ENCODE measurements around the gene TCF4. TPM values are rescaled to one million over a fixed set of nuclear protein-coding genes. Genes with fewer than 3 reads are reported as not detected.

TCF4 gene
- total RNA-seq, 1 experiment from 2014 or later = 100.0 TPM

DNA sequence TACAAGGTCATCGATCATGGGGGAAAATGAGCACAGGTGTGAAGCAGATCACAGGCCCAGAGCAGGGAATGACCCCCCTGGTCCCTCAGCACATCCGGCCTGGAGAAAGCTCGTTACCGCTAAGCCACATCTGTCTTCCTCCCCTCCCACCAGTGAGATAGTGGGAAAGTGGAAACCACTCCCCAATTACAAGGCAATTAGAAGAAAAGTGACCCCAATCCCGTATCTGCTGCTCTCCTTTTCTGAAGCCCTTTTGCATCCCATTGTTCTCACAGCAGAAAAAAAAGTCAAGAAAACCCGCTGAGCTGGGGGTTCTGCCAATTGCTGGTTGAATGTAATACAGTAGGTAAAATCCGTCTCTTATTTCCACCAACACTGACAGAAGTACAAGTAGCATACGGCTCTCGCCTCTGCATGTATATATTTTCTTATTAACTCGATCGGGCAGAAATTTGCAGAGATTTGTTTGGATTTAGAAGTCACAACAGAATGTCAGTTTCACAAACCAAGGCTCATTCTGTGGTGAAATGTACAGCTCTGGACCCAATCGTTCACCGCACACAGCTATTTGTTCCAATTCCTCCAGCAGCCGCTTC is 287.0 kb downstream of the TCF4 start:
- DNase-seq (ENCODE audit: low spot score) = no peak

DNA sequence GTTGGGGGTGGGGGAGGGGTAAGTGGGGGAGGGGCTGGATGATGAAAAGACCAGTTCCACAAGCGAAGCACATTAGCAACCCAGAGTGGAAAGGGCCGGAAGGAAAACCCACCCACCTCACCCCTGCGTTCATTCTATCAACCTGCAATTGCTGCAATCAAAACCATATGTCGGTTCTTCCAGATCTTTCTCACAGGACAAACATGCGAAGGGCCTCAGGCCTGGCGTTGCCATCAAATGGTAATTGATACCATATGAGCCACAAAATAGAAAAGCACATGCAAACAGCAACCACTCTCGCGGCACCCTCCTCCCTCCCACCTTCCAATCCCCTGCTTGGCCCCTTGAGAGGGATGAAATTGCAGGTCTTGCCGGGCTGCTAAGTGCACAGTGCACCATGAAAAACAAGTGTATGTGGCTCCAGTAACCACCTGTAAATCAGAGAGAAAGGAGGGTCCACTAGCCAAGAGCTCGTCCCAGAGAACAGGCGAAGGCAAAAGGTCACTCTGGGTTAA is 287.5 kb downstream of the TCF4 start:
- no peak for DNase-seq (ENCODE audit: low spot score)

DNA sequence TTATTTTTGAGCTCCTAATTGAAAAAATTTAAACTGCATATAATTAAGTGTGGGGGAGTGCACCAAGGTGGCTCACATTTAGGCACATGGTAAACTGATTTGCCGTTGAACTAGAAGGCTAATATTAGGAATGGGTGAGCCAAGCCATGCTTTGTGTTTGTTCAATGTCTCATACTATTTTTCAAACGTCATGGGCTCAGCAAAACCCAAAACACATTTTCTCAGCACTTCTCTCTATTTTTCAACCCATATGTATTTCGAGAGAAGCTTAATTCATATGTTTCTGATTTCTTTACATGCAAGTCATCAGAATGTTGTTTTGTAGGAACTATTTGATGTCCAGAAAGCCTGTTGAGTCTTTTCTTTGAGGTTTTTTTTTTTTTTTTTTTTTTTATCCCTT is 291.2 kb downstream of the TCF4 start:
- DNase-seq (ENCODE audit: low spot score) = no peak

DNA sequence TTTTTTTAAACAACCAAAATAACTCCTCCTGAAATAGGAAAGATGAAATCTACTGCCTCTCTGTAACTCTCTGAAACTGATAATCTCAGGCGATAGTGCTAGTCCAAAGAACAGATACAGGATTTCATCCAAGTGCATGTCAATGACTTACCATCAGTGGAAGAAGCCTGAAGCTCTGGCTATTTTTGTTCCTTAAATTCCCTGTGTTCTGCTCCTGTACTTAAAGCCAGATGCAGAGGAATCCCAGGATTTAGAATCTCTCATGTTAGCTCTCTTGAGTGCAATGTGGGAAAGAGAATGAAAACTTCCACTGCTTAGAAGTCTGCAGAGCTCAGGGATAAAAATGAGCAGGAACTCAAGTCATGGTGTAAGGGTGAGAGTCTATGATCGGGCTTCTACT is 291.9 kb downstream of the TCF4 start:
- DNase-seq (ENCODE audit: low spot score) = no peak

DNA sequence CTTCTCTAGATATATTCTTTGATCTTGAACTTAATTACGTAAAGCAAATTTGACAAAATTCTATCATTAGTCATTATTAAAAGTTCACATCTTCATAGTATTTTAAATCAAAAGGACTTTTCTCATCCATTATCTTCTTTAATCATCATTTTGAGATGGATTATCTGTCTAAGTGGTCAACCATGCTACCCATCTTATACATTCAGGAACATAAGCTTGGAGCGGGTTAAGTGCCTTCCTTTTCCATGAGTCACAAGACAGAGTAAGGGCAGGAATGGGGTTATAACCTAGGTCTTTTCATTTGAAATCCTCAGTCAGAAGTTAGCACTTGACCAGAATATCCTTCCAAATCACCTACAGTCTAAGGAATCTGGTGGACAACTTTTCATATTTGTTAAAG is 297.1 kb downstream of the TCF4 start:
- DNase-seq (ENCODE audit: low spot score) = peak; percentile 13

DNA sequence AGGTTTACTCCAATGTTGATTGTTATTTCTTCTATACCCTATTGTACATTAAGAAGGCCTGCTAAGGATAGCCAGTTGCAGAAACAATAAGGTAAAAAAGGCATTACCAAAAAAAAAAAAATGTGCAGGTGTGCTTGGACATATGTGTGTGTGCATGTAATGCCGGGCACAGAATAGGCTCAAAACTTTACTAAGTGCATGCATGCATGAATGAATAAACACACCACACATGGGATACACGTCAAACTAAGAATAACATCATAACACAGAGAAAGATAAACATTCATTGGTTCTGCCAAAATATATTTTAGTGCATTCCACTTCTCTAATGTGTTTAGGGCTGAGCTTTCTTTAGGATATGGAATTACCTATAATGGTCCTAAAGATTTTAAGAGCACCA is 298.2 kb downstream of the TCF4 start:
- no peak for DNase-seq (ENCODE audit: low spot score)

DNA sequence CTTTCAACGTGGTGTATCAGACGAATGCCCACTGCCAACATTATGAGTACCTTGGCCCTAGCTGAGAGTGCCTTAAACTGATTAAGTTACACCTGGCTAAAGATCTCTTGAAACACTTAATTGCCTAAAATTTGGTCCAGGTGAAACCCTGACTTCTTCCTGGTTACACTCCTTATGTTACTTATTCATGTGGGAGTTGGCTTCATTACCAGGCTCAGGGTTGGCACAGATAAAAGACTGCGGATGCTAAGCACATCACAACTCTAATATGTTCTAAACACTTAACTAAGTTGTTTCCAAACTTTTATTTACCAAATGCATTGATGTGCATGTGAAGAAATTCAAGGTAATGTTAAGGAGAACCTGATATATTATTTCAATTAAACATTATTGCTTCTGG is 298.9 kb downstream of the TCF4 start:
- no peak for DNase-seq (ENCODE audit: low spot score)

DNA sequence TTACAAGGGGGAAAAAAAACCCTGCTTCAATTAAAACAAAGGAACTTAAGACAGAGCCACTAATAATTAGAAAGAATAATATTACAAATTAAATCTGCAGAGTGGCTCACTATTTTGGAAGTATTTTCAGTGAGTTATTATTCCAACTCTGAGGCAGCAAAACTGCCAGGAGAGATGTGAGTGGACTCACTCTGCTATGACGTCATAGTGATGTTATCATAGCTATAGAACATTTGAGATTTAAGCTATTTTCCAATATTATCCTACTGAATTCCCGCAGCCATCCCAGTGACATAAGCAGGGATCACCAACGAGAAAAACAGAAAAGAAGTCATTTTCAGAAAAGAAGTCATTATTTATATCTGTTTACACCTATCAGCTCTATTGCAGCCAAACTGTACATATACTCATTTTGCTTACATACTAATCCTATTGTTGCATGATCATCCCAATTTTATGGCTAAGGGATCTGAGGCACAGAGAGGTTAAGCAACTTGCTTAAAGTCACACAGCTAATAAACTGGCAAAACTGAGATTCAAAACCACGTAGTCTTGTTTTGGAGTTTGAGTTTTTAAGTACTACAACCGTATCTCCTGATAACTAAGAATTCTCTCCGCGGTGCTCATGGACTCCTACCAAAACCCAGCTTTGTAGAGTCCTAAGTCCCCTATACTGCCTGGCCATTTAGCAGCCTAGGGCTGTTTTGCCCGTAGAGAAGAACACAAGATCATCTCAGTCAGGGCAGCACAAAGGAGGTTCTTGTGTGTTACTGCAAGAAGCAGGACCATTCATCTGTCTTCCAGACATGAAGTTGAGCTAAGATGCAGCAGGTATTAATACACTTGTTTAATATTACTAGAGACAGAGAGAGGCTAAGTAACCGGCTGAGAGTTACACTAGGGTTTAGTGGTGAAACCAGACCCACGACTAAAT is 299.8 kb downstream of the TCF4 start:
- no peak for DNase-seq (ENCODE audit: low spot score)

DNA sequence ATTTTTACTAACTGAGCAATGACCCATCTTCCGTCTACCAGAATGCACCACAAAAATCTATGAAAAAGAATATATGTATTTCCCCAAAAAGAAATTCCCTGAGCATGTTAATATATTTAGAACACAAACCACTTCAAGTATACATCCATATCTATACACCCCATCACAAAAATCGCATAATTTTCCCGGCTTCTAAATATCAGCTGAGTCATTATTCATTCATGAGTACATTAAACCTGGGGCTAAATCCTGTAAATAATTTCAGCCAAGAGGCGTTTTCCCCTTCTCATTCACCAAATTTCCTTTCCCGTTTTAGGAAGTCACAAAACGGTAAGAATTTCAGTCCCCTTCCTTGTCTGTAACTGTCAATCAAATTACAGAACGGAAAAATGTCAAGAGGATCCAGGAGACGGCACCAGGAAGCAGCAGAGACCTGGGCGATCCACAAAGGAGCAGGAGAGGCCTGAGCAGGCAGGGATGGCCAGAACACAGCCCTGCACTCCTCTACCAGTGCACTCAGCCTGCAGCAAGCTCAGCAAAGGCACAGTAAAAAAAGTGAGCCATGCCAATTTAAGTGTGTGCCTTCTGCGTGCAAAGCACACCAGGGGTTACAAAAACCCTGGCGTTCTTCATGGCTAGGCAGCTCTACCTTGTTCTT is 300.7 kb downstream of the TCF4 start:
- no peak for DNase-seq (ENCODE audit: low spot score)

DNA sequence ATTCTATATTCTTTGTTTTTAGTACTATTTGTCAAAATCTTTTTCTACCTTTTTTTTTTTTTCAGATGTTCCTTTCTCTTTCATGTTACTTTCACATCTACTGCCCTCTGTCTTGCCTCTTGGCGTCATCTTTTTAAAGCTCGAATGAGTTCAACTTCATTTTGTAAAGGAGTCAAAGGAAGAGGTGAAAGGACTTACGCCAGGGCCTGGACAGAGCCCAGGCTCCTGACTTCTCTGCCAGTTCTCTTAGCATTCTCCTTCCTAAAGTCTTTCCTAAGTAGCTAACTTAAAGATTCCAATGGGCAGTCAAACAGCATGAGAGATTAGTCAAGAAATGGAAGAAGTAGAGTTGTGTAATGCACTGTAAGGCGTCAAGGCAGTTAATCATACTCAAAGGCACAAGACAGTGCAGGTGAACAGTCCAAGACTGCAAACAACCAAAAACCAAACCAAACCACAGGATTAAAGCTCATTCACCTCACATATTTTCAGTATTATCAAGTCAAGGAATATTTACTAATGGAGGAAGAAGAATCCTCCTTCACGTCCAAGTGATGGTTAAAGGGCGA is 301.7 kb downstream of the TCF4 start:
- no peak for DNase-seq (ENCODE audit: low spot score)

DNA sequence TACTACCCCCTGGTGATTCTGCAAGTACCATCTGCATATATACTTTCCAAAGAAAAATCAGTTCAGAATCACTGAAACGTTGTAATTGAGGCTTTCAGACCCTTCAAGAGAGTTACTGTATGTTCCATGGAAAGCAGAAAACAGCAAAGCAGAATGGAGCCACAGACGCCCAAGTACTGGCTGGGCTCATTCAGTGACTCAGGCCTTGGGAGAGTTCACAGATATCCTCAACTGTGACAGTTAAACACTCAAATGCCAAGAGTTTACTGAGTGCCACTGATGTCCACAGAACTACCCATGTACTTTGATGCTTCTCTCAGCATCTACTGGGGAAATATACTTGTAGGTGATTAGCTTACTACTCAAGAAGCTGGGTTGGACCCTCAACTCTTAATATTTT is 303.4 kb downstream of the TCF4 start:
- DNase-seq (ENCODE audit: low spot score) = no peak

DNA sequence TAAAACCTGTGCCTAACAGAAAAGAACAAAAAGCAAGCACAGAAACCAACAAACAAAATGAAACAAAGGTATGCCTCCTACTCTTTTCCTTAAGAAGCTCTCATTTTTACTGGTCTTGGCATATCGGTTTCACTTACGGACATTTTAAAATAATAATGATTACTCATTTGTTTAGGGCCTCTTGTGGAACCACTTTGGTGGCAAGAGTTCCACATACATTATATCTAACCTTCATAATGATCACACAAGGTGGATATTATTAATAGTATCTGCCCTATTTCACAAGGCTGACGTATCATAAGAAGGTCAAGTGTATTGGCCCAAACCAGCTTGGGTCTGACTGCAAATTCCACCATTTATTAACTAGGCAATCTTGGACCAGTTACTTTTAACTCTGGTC is 304.7 kb downstream of the TCF4 start:
- no peak for DNase-seq (ENCODE audit: low spot score)

DNA sequence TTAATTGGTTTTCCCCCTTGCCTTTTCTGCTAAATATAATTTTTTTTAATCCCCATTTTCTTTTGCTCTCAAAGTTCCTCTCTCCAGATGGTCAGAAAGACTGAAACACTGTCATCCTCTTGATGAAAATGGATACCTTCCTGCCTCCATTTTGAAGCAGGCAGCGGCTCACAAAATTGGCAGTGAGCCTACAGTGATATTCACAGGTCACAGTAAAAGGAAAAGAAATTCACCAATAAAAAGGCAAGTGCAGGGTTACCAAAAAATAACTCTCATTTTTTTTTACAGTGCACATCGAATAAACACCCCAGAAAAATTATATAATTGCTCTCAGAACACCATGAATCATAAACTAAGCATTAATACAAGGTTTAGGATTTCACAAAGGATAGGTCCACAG is 307.5 kb downstream of the TCF4 start:
- no peak for DNase-seq (ENCODE audit: low spot score)

DNA sequence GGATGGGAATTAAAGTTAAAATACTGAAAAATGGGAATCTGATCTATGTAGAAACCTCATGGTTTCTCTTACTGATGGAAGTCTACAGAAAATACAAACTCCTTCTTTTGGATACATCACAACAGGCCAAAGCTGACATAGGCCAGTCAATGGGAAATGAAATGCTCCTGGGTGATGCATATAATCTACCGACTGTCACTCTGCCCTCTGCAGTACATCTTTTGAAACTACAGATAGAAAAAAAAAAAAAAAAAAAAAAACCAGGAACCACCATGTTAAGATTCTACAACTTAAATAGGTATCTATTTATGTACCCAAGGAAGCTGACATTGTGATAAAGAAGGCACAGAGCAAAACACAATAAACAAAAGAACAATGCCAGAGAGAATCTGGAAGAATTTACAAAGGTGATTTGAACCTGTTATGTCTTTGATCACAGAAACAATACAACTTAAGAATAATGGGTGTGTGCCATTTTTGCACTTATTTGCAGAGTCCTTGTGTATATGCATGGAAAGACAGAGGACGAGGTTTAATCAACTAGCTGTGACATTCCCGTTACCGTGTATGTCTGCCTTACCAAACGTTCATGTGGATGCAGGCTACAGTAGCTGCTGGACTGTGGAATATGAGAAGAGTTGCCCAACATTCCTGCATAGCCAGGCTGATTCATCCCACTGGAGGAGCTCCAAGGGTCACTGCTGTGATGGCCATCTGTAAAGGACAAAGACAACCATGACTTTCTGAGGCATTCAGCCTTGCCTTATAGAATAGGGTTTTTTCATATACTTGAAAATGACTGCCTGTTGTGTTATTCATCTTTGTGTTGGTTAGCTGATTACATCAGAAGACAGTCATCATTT is 312.7 kb downstream of the TCF4 start:
- DNase-seq (ENCODE audit: low spot score) = peak; percentile 80

DNA sequence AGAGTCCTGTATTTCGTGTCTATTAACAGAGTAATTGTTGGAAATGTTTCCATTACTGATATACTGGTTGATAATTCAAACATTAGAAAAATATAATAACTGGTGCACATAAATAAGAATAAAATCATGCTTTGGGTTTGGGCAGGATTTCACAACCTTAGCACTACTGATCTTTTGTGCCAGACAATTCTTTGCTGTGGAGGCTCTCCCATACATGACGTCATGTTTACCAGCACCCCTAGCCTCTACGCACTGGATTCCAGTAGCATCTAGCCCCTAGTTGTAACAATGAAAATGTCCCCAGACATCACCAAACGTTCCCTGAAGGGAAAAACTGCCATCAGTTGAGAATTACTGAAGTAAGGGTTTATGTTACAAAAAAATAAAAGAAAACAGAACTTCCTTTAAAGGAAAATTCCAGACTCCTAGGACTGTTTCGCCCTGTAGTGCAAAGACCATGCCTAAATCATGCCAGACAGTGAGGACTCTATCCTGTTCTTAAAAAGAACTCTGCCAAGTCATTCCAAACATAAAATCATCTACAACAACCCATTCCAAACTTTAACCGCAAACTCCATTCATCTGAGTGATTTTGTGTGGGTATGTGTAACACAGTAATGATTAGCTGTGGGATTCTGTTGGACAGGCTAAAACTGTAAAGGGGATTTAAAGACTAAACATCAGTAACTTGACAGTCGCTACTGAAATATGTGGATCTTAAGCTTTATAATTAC is 315.3 kb downstream of the TCF4 start:
- no peak for DNase-seq (ENCODE audit: low spot score)

DNA sequence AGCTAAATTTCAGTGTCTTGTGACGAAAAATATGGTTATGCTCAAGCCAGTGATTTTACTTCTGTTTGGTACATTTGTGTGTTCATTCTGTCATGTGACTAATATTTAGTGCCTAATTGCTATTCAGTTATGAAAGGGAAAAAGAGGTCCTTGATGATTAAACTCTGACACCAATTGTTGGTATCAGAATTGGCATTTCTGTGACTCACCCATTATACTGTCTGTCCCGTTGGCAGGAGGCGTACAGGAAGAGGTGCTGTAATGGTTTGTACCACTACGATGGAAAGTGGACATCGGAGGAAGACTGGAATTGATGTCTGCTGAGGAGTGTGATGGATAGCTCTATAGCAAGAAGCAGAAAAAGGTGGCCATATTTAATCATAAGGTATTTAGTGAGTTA is 318.4 kb downstream of the TCF4 start:
- DNase-seq (ENCODE audit: low spot score) = no peak

DNA sequence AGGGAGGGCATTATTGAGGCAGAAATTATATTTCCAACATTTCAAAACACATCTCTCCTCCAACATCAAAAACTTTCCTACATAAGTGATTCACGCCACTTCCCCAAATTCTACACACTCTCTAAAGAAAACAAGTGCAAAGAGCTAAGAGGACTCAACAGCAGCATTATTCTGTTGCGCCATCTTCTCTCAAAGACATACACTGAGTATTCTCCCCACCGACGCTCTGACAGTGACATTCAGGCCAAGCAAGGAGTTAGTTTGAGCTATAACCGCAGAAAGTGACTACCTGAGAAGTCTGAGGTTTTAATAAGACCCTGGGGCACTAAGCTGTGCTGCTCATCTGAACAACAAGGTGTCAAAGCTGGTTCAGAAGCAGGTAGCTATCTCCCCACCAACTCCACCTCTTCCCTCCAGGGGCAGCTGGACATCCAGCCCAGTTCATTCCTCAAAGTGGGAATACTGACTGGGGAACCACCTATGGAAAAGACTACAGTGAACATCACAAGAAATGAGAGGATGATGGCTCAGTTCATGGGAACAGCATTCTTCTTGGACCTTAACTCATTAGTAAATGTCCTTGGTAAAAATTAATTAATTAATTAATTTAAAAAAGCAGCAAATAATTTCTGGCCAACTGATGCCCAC is 319.2 kb downstream of the TCF4 start:
- no peak for DNase-seq (ENCODE audit: low spot score)

DNA sequence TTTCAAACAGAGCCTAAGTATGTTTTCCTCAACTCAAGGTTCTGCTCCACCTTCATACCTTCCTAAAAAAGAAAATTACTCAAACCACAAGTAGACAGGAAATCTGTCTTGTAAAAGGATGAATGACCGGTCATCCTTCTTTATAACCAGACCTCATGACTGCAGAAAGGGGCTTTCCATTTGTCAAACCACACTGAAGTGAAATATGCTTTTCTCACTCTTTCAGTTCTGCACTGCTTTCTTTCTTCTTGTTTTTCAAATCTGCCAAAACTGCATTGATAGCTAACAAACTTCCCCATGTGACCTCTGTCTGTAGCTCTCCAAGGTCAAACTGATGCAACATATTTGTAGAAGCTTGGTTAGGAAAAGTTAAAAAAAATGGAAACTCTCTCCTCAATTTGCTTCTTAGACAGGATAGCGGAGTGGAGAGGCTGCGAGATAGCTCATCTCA is 319.8 kb downstream of the TCF4 start:
- peak; percentile 24 for DNase-seq (ENCODE audit: low spot score)

DNA sequence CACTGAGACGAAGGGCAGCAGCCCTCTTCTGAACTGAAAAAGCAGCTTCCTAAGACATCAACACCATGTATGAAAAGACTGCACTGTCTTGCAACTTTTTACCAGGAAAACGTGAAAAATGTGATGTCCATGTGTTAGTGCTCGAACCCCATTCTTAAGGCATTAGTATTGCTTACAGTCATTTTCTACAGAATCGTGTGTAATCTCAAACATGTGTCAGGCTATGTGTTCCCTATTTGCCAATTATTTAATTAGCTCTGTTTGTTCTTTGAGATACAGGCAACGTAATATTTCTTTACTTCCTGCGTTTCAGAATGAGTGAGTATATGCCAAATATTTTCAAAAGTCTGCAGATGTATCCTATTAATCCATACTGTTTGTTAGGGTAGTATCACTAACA is 321.0 kb downstream of the TCF4 start:
- DNase-seq (ENCODE audit: low spot score) = no peak

DNA sequence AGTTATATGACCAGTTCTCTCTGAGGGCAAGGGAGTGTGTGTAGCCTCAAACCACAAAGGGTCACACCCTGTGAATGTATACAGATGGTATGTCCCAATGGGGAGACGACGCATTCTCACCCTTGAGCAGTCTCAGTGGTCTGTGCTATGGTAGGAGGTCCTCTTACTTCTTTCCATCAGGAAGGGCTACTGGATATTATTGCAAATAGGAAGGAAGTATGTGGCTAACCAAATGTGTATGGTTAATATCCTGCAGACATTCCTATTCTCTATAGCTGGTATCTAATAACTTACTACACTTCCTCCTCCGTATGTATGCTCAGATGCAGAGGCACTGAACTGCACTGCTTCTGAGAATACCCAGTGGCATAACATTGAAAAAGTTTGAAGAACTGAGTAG is 322.0 kb downstream of the TCF4 start:
- DNase-seq (ENCODE audit: low spot score) = no peak

All from A172 (cell line).